B cell (primary cell): ENCODE data around the gene MED26. TPM values are rescaled to one million over a fixed set of nuclear protein-coding genes. Genes with fewer than 3 reads are reported as not detected.

ENCODE experiments used
- ATAC-seq: fragments of 200-7000 bp; cut with Tn5 transposase; one replicate; pipeline ENCODE4 v1.10.0; 2021; ENCODE audit warnings: low read depth, mild to moderate bottlenecking, moderate number of reproducible peaks, moderate library complexity
- CTCF ChIA-PET: fragments of 350-600 bp; sonication (Branson Sonifier 250); formaldehyde crosslinking; loops from one replicate; lab custom pipeline; 2021; ENCODE audit warnings: antibody characterized with exemption, inconsistent platforms; lab: Charles Lee
- POLR2A ChIA-PET: fragments of 350-600 bp; sonication (Branson Sonifier 250); formaldehyde crosslinking; loops from one replicate; lab custom pipeline; 2021; ENCODE audit warnings: antibody characterized with exemption; lab: Charles Lee
- DNase-seq: peaks from one replicate; pipeline ENCODE4 v3.0.0; 2013
- H2AFZ ChIP-seq: 2 replicates; pipeline ENCODE4 v1.6.1; 2012; ENCODE audit warnings: mild to moderate bottlenecking, low read depth, low read length; ENCODE audit not compliant: insufficient read depth, poor library complexity, severe bottlenecking
- H3K27ac ChIP-seq, 2 donors: 1 replicate in 1 of 2; 2 replicates in 1 of 2; pipeline ENCODE4 v1.5.1; 2012 to 2013; ENCODE audit warnings: low read length in 2 of 2, mild to moderate bottlenecking in 2 of 2, moderate library complexity in 1 of 2
- H3K27me3 ChIP-seq, 4 experiments: fragments of 200-600 bp in 1 of 4; sonication (generic) in 1 of 4; replicated peaks in 1 of 4; 1 replicate in 2 of 4; 2 replicates in 2 of 4; pipeline versions ENCODE4 v1.6.1 to v1.7.0; 2013 to 2016; ENCODE audit warnings: low read length in 3 of 4, mild to moderate bottlenecking in 2 of 4, mixed read lengths in 1 of 4, moderate library complexity in 1 of 4; ENCODE audit not compliant: insufficient read depth in 4 of 4, control insufficient read depth in 3 of 4; ENCODE audit errors: control extremely low read depth in 1 of 4
- H3K36me3 ChIP-seq, 2 experiments: replicated peaks in 1 of 2; 1 replicate in 1 of 2; 2 replicates in 1 of 2; pipeline versions ENCODE4 v1.6.1 to v1.7.1; 2013; ENCODE audit warnings: low read length in 1 of 2; ENCODE audit not compliant: insufficient read depth in 2 of 2, control insufficient read depth in 1 of 2; ENCODE audit errors: control extremely low read depth in 1 of 2, extremely low read depth in 1 of 2
- H3K4me1 ChIP-seq, 2 donors: fragments of 200-600 bp in 1 of 2; sonication (generic) in 1 of 2; 1 replicate in 1 of 2; 2 replicates in 1 of 2; pipeline versions ENCODE4 v1.5.1 to v1.6.1; 2013 to 2017; ENCODE audit warnings: low read length in 2 of 2; ENCODE audit not compliant: control insufficient read depth in 2 of 2, insufficient read depth in 2 of 2
- H3K4me2 ChIP-seq: replicated peaks from 2 replicates; pipeline ENCODE3; 2012; ENCODE audit warnings: mild to moderate bottlenecking, low read depth, low read length; ENCODE audit not compliant: poor library complexity, severe bottlenecking
- H3K4me3 ChIP-seq, 5 experiments: fragments of 200-600 bp in 1 of 5; sonication (generic) in 1 of 5; 1 replicate in 3 of 5; 2 replicates in 2 of 5; pipeline versions ENCODE4 v1.5.1 to v1.7.0; 2011 to 2016; ENCODE audit warnings: low read length in 4 of 5, mild to moderate bottlenecking in 4 of 5, low read depth in 2 of 5, control low read depth in 1 of 5, moderate library complexity in 1 of 5; ENCODE audit not compliant: insufficient read depth in 1 of 5; ENCODE audit errors: control extremely low read depth in 1 of 5, extremely low read depth in 1 of 5
- H3K79me2 ChIP-seq: fragments of 200-600 bp; sonication (generic); one replicate; pipeline ENCODE4 v1.6.0; 2016; ENCODE audit warnings: low read length; ENCODE audit not compliant: control insufficient read depth, insufficient read depth
- H3K9ac ChIP-seq: fragments of 200-600 bp; sonication (generic); 2 replicates; pipeline ENCODE4 v1.6.1; 2017; ENCODE audit warnings: mild to moderate bottlenecking, low read length, moderate library complexity
- H3K9me3 ChIP-seq, 3 donors: one replicate each; pipeline versions ENCODE4 v1.6.1 to v1.7.1; 2013; ENCODE audit warnings: low read length in 2 of 3; ENCODE audit not compliant: control insufficient read depth in 2 of 3, insufficient read depth in 1 of 3; ENCODE audit errors: control extremely low read depth in 1 of 3
- H4K20me1 ChIP-seq: 2 replicates; pipeline ENCODE4 v1.6.0; 2012; ENCODE audit warnings: mild to moderate bottlenecking, low read length; ENCODE audit not compliant: insufficient read depth, control insufficient read depth, poor library complexity, severe bottlenecking
- H3K27ac Mint-ChIP-seq: one replicate; pipeline ENCODE4 v1.8.0; 2021; ENCODE audit warnings: mixed read lengths
- H3K27me3 Mint-ChIP-seq: one replicate; pipeline ENCODE4 v1.8.0; 2021; ENCODE audit warnings: mixed read lengths
- H3K4me1 Mint-ChIP-seq: one replicate; pipeline ENCODE4 v1.8.0; 2021; ENCODE audit warnings: mixed read lengths
- H3K4me3 Mint-ChIP-seq: one replicate; pipeline ENCODE4 v1.8.0; 2021; ENCODE audit warnings: mixed read lengths
- H3K9me3 Mint-ChIP-seq: one replicate; pipeline ENCODE4 v1.8.0; 2022; ENCODE audit warnings: mixed read lengths; ENCODE audit not compliant: insufficient read depth
- EZH2 ChIP-seq: IDR thresholded peaks from 2 replicates; pipeline ENCODE4 v1.6.1; 2012; ENCODE audit warnings: borderline replicate concordance, low read depth, mild to moderate bottlenecking, moderate library complexity, low read length; ENCODE audit not compliant: insufficient read depth, poor library complexity, severe bottlenecking
- WGBS: methylation state at CpG from one replicate; pipeline ENCODE4 v1.1.5; 2013; ENCODE audit warnings: missing lambda C conversion rate; ENCODE audit not compliant: insufficient coverage; 5-methylcytosine and 5-hydroxymethylcytosine counted together
- intact Hi-C: fragments of 100-400 bp; cut with micrococcal nuclease; formaldehyde crosslinking; loops from one replicate; pipeline ENCODE4 v1.10.0; 2022
- polyA plus RNA-seq: library from polyadenylated mRNA; depleted of rRNA; stranded (reverse); fragments of >200 nt; gene quantifications from 2 replicates; pipeline ENCODE4 v1.2.3, GENCODE V29; 2012
- total RNA-seq, 2 donors: library from RNA; stranded (reverse); fragments of 120-200 nt in 1 of 2; gene quantifications; 1 replicate in 1 of 2; 2 replicates in 1 of 2; pipeline versions ENCODE4 v1.2.3 to v1.2.4, GENCODE V29; 2013 to 2022
- TF ChIP-seq, protein P1 (sequence below): fragments of 200-600 bp; IDR thresholded peaks from one replicate; pipeline ENCODE4 v1.8.0; 2022; ENCODE audit warnings: antibody characterized with exemption, mild to moderate bottlenecking

MED26 gene
- total and polyA plus RNA-seq, 2 donors (not counting 1 experiment from before 2014, with no cell fraction given), result 15.6 to 33.6 TPM

DNA sequence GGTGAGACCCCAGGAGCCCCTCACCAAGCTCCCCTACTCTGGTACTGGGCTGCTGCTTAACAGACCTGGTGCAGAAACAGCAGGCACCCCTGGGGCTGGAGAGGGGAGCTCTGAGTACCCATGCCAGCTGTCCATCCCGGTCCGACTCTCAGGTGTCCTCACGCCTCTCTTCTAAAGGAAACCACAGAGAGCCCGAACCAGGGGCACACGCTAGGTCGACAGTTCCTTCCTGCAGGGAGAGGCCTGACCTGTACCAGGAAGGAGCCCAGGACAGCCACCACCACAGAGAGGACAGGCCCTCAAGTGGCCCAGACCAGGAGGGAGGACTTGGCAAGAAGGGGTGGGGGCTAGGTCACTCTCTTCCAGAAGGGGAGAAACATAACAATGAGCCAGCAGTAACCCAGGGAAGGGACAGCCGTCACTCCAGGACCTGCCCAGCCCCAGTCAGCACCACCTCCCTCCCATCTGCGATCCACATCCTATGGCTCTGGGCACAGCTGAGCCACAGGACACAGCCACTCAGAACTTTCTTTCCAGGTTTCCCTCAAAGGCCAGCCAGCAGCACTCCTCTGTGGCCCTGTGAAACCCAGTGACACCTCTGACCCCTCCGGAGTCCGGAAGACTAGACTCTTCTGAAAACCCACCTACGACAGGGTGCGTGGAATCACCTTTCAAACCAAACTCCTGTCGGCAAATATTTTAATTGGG, 42.8 kb downstream of the MED26 start:
- peaks cover 91% of the 10 kb centered on the region for H3K4me1 Mint-ChIP-seq
- H3K9me3 ChIP-seq, result no peaks in the 10 kb centered on the region
- no peaks in the 10 kb centered on the region for H3K27me3 ChIP-seq
- peaks cover 53% of the 10 kb centered on the region for H4K20me1 ChIP-seq
- no peaks in the 10 kb centered on the region for H3K27me3 Mint-ChIP-seq
- peaks cover 0 to 4% of the 10 kb centered on the region in 2 experiments for H3K36me3 ChIP-seq
- WGBS, result 33% methylated on average over 9 of the region's 13 CpGs
- H3K27ac ChIP-seq, result peak overlapping the region; percentile 98 to 99
- TF ChIP-seq EZH2, result no peak
- TF ChIP-seq, protein P1, sequence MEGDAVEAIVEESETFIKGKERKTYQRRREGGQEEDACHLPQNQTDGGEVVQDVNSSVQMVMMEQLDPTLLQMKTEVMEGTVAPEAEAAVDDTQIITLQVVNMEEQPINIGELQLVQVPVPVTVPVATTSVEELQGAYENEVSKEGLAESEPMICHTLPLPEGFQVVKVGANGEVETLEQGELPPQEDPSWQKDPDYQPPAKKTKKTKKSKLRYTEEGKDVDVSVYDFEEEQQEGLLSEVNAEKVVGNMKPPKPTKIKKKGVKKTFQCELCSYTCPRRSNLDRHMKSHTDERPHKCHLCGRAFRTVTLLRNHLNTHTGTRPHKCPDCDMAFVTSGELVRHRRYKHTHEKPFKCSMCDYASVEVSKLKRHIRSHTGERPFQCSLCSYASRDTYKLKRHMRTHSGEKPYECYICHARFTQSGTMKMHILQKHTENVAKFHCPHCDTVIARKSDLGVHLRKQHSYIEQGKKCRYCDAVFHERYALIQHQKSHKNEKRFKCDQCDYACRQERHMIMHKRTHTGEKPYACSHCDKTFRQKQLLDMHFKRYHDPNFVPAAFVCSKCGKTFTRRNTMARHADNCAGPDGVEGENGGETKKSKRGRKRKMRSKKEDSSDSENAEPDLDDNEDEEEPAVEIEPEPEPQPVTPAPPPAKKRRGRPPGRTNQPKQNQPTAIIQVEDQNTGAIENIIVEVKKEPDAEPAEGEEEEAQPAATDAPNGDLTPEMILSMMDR, result no peak
- no peaks in the 10 kb centered on the region for H3K9me3 Mint-ChIP-seq
- peak overlapping the region; percentile 88 for H3K4me2 ChIP-seq
- peak overlapping the region; percentile 97 for H3K4me3 Mint-ChIP-seq
- CTCF ChIA-PET, result interaction anchor here (1.0 to 2.7 kb wide), 7 partner anchors 12 to 203 kb away, joined by 3 to 18 read pairs (median 8); partner anchors contain the start of genes C19orf44, MED26, SLC35E1 and SMIM7
- H3K4me1 ChIP-seq, result peaks cover 70 to 88% of the 10 kb centered on the region in 2 donors
- no peak overlapping the region for H2AFZ ChIP-seq
- peak overlapping the region; percentile 68 to 93 (median 85) for H3K4me3 ChIP-seq
- POLR2A ChIA-PET, result interaction anchor here (0.6 to 7.0 kb wide), 20 partner anchors 8 to 636 kb away, joined by 3 to 73 read pairs (median 4); partner anchors contain the start of genes HSH2D, MED26, SLC35E1 and SMIM7
- H3K79me2 ChIP-seq, result peaks cover 88% of the 10 kb centered on the region
- ATAC-seq, result no peak
- intact Hi-C loops, result loop anchor here (5.0 to 10.0 kb wide), 5 partner anchors 218 to 722 kb away; partner anchors contain the start of genes DDA1, HSH2D, MRPL34 and RAB8A
- peak overlapping the region; percentile 89 for H3K9ac ChIP-seq
- H3K27ac Mint-ChIP-seq, result peak overlapping the region; percentile 100
- no peak for DNase-seq
